Right lung (tissue), 5 donors: Measurements from ENCODE around the gene JUND. TPM values are rescaled to one million over a fixed set of nuclear protein-coding genes. Genes with fewer than 3 reads are reported as not detected.

Experiments
- DNase-seq, 2 donors: peaks; one replicate each; pipeline ENCODE4 v3.0.0-alpha.2; 2013
- polyA plus RNA-seq, 5 donors: library from polyadenylated mRNA; unstranded; fragments of 120-200 nt; gene quantifications; one replicate each; pipeline versions ENCODE4 v1.2.1 to v1.2.3, GENCODE V29; 2013; ENCODE audit warnings: inconsistent platforms in 1 of 5, low replicate concordance in 1 of 5; ENCODE audit not compliant: insufficient read length in 5 of 5, insufficient read depth in 1 of 5

Gene JUND
- polyA plus RNA-seq, 5 donors, result 44.7 to 152 (median 94.6) TPM

DNA sequence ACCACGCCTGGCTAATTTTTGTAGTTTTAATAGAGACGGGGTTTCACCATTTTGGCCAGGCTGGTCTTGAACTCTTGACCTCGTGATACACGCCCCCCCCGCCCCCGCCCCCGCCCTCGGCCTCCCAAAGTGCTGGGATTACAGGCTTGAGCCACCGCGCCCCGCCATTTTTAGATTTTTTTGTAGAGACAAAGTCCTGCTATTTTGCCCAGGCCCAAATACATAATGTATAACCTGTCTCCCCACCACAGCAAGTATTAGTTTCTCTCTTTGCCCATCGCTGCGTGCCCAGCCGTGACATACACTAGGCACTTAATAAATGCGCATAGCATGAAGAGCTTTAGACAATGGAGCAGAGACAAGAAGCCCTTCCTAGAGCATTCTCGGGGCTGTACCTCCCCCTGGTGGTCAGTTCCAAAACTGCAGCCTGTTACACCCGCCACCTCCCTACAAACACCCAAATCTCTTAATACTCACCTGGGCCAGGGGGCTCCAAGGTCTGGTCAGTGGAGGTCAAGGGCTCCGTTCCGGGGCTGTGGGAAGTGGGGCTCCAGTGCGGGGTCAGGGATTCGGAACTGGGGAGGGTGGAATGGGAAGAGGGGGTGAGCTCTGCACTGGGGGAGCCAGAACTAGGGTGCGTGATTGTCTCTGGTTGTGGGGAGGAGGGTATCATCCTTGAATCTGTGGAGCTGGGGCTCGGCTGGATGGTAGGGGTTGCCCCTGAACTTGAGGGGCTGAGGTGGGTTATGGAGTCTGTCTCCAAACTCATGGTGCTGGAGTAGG lies 29.6 kb downstream of the JUND start:
- DNase-seq, result peak; percentile 44 to 72

DNA sequence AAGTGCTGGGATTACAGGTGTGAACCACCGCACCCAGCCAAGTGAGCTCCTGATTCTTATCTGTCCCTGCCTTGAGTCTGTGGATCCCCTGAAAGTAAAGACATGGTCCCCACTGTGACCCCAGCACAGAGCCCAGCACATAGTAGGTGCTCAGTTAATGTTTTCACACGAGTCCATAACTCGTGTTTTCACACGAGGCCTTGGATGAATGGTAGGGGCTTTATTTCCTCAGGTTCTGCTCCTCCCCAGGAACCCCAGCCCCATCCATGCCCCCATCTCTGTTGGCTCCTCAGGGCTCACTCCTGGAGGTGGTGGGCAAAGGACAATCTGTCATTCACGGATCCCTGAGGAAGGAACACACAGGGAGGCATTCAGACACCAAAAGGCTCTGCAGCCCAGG lies 31.6 kb downstream of the JUND start:
- DNase-seq, result no peak

DNA sequence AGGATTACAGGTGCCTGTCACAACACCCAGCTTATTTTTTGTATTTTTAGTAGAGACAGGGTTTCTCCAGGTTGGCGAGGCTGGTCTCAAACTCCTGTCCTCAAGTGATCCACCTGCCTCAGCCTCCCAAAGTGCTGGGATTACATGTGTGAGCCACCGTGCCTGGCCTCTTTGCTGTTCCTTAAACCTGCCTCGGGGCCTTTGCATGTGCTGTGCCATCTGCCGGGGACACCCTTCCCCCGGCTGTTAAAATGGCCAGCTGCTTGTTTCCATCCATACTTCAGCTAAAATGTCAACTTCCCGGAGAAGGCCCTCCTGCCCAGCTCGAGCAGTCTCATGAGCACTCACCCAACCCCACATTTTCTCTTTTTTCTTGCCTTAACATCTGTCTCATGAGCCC lies 36.1 kb downstream of the JUND start:
- no peak for DNase-seq

DNA sequence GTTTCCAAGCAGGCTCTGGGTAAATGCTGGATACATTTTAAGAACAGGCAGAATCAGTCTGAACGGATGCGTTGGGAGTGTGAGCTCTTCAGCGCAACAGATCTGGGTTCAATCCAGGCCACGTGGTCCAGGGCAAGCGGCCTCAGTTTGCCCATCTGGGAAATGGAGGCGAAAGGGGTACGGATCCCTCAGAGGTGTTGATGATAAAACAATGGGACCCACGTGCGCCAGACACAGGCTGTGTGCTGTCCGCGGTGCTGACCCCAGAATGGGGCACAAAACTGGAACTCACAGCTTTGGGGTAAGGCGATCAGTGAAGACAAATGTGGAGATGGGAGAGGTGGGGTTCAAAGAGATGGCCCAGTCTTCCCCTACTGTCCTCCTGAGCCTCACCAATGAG lies 42.1 kb downstream of the JUND start:
- no peak for DNase-seq

DNA sequence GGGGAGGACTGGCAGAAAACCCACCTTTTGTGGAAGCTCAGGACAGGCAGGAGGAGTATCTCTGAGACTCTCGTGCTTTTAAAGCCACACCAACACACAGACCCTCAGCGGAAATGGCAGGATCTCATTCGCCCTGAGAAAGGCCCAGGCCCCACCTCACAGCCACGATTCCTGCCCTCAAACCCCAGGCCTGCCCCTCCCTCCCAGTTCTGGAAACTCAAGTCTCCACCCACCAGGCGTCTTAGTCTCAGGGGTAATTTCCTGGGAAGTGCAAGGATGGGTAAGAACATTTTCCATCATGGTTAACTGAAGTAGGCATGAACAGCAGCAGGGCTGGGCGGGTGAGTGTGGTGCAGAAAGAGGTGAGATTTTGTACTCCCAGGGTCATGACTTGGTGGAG lies 47.2 kb downstream of the JUND start:
- DNase-seq, result no peak

DNA sequence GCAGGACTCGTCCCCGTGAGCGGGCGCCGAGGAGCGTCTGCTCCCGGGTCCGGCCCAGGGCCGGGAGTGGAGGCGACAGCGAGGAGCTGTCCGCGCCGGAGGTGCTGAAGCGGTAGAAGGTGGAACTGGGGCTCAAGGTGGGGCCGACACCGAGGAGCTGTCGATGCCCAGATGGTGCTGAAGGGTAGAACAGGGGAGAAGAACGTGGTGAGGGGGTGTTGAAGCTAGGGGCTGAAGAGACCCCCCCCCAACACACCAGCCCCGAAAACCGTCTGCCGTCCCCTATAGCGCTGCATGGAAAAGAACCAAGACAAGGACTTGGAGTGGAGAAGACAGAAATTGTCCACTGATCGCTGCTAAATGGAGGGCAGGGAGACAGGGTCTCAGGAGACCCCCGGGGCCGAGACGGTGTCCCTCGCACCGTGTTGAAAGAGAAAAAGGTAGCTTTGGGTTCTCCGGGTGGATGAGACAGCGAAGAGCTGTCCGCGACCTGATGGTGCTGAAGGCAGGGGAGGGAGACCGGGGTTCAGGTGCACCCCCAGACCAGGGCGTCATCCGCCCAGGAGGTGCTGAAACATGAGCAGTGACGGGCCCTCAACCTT lies 48.1 kb downstream of the JUND start:
- DNase-seq, result no peak

DNA sequence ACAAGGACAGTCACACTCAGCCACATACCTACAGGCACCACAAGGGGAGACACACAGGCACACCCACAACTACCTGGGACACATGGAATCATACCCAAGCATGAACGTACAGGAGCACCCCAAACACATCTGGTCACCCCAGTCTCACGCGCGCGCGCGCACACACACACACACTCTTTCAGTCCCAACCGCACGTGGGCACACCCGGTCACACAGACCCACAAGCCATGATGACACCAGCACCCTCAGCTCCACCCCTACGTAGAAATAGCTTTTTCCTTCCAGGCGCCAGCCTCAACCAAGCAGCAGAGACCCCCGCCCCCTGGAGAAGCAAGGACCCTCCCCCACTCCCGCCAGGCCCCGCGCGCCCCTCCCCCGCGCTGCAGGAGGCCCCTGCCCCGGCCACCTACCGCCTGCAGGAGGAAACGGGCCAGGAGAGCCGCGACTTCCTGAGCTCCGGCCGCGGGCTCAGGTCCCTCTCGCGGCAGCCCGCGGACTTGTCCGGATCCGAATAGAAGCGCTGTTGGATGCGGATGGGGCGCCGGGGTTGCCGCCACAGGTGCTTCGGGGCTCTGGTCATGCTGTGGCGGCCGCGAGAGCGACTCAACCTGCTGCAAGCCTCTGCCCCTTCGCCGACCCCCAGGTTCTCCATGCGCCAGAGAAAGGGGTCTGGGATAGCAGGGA lies 48.7 kb downstream of the JUND start:
- no peak for DNase-seq

DNA sequence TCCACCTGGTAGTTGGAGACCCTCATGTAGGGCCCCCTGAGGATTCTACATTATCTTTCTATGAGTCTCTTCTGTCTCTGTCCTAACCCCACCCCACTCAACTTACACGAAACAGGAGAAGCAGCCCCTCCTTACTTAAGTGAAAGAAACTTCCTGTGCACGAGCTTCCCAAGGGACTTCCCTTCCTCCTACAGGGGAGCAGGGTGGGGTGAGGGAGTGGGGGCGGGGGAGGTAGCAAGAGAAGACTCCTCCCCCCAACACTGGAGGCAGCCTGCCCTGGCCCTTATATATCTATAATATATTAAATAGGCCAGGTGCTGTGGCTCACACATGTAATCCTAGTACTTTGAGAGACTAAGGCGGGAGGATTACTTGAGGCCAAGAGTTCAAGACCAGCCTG lies 49.6 kb downstream of the JUND start:
- DNase-seq, result no peak

DNA sequence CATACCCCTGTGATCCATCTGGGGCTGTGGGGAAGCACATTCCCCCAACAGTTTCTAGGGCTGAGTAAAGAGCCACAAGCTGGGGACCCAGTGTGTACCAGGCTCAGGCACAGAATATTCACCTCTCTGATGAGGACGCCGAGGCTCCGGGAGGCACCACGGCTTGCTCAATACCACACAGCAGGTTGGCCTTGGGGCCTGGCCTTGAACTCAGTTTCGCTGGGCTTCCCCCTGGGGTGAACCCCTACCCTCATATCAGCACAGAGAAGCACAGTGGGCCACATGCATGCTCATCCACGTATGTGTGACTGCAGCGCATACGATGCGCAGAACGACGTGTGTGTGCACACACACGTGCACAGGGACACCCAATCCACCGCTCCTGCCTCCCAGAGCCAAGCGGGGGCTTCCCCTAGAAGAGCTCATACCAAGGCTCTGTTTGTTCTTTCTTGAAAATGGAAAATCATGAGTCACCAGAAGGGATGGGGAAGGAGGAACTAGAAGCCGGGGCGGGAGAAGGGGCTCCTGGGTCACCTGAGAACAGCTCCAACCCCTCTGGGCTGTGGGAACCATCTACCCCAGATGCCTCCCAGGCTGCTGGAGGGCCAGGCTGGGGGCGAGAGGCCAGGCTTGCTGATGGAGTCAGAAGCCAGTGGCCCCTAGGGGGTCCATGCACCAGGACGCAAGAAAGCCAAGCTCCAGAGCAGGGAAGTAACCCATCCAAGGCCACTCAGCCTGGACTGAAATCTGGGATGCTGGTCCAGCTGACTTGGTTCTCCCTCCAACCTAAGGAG lies 50.3 kb downstream of the JUND start:
- DNase-seq, result no peak

DNA sequence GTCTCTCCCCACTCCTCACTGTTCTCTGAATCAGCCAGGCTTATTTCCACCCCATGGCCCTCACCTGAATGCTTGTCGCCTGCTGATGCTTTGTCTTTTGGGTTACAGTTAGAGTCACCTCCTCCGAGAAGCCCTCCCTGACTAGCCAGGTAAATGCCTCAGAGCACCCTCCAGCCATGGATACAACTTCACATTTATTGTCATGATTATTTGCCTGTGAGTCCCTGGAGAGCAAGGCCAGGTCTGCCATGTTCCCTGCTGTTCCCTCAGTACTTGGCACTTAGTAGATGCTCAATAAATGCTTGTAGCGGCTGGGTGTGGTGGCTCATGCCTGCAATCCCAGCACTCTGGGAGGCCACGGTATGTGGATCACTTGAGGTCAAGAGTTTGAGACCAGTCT lies 51.5 kb downstream of the JUND start:
- no peak for DNase-seq

Other genes starting within 250 kb of the JUND start
- under 1 TPM; 0.31 to 0.63 (median 0.53) TPM for gene IL12RB1, start 194.7 kb downstream of the JUND start, polyA plus RNA-seq
- 10 to 100 TPM in 1 of 5 donors, 1 to 10 TPM in 4; 3.8 to 10.3 (median 6.1) TPM for gene MAST3, start 183.8 kb downstream of the JUND start, polyA plus RNA-seq
- gene PIK3R2, start 128.5 kb downstream of the JUND start, polyA plus RNA-seq, result 10 to 100 TPM; 20.7 to 57.0 (median 27.6) TPM
- gene IFI30, start 107.8 kb downstream of the JUND start, polyA plus RNA-seq, result 10 to 100 TPM in 3 of 5 donors, 1 to 10 TPM in 2; 9.1 to 25.8 (median 10.9) TPM
- 10 to 100 TPM in 1 of 5 donors, 1 to 10 TPM in 4; 5.2 to 10.4 (median 6.3) TPM for gene MPV17L2, start 88.4 kb downstream of the JUND start, polyA plus RNA-seq
- 1 to 10 TPM; 3.0 to 6.2 (median 5.3) TPM for gene RAB3A, start 77.6 kb downstream of the JUND start, polyA plus RNA-seq
- 1 to 10 TPM; 1.3 to 3.3 (median 1.9) TPM for gene PDE4C, start 55.2 kb downstream of the JUND start, polyA plus RNA-seq
- gene IQCN, start 7.2 kb downstream of the JUND start, polyA plus RNA-seq, result 1 to 10 TPM; 3.7 to 9.3 (median 6.7) TPM
- 100 to 1,000 TPM in 1 of 5 donors, 10 to 100 TPM in 4; 73.3 to 103 (median 79.9) TPM for gene LSM4, start 41.5 kb upstream of the JUND start, polyA plus RNA-seq
- 10 to 100 TPM; 13.0 to 25.3 (median 20.2) TPM for gene PGPEP1, start 59.0 kb upstream of the JUND start, polyA plus RNA-seq
- 10 to 100 TPM; 17.9 to 43.4 (median 21.5) TPM for gene GDF15, start 104.5 kb upstream of the JUND start, polyA plus RNA-seq
- 1 to 10 TPM in 4 of 5 donors, under 1 TPM in 1; 0.80 to 2.3 (median 1.6) TPM for gene LRRC25, start 116.0 kb upstream of the JUND start, polyA plus RNA-seq
- gene SSBP4, start 137.8 kb upstream of the JUND start, polyA plus RNA-seq, result 100 to 1,000 TPM in 1 of 5 donors, 10 to 100 TPM in 4; 48.4 to 133 (median 73.2) TPM
- gene ISYNA1, start 156.5 kb upstream of the JUND start, polyA plus RNA-seq, result 100 to 1,000 TPM in 3 of 5 donors, 10 to 100 TPM in 2; 87.8 to 211 (median 117) TPM
- gene ELL, start 240.4 kb upstream of the JUND start, polyA plus RNA-seq, result 10 to 100 TPM in 2 of 5 donors, 1 to 10 TPM in 3; 6.9 to 12.4 (median 9.0) TPM